ENCODE results near the gene SLC4A5. TPM values are rescaled to one million over a fixed set of nuclear protein-coding genes. Genes with fewer than 3 reads are reported as not detected.

The SLC4A5 gene, protein sequence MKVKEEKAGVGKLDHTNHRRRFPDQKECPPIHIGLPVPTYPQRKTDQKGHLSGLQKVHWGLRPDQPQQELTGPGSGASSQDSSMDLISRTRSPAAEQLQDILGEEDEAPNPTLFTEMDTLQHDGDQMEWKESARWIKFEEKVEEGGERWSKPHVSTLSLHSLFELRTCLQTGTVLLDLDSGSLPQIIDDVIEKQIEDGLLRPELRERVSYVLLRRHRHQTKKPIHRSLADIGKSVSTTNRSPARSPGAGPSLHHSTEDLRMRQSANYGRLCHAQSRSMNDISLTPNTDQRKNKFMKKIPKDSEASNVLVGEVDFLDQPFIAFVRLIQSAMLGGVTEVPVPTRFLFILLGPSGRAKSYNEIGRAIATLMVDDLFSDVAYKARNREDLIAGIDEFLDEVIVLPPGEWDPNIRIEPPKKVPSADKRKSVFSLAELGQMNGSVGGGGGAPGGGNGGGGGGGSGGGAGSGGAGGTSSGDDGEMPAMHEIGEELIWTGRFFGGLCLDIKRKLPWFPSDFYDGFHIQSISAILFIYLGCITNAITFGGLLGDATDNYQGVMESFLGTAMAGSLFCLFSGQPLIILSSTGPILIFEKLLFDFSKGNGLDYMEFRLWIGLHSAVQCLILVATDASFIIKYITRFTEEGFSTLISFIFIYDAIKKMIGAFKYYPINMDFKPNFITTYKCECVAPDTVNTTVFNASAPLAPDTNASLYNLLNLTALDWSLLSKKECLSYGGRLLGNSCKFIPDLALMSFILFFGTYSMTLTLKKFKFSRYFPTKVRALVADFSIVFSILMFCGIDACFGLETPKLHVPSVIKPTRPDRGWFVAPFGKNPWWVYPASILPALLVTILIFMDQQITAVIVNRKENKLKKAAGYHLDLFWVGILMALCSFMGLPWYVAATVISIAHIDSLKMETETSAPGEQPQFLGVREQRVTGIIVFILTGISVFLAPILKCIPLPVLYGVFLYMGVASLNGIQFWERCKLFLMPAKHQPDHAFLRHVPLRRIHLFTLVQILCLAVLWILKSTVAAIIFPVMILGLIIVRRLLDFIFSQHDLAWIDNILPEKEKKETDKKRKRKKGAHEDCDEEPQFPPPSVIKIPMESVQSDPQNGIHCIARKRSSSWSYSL
- 0.56 TPM for total RNA-seq

DNA sequence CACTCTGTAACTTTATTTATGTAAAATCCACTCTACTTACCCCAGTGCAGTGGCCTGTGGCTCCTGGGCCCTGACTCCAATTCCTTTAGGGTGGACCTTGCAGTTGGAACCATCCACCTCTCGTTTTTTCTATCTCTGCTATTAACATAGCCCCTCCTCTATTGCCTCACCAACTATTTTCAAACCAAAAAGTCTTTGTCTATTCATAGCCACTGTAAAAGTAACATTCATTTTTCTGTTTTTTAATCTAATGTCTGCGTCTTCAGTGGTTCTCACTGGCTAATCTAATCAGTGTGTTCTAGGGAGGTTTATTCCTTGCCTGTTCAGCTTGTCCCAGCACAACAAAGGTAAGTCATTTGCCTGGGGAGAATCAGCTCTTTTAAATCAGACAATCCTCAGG lies at the start of gene SLC4A5:
SLC4A5 (minus strand) TSS at position 101 of the 400 bp plus-strand sequence. CDS start 28,393 bp downstream, outside the sequence.
- no peak for ATAC-seq

DNA sequence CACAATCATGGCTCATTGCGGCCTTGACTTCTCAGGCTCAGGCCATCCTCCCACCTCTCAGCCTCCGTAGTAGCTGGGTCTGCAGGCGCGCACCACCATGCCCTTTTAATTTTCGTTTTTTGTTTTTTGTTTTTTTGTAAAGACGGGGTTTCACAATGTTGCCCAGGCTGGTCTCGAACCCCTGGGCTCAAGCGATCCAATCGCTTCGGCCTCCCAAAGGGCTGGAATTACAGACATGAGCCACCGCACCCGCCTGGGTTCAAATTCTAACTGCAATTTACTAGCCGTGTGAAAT lies 49.2 kb upstream of the SLC4A5 start:
- no peak for ATAC-seq

- ATAC-seq = peak; percentile 93
Observed at GRCh38 chr2:74391580-74392448, 48.6 kb upstream of the SLC4A5 start.

- ATAC-seq = peak; percentile 4
Observed at GRCh38 chr2:74391209-74391579, 48.0 kb upstream of the SLC4A5 start.

DNA sequence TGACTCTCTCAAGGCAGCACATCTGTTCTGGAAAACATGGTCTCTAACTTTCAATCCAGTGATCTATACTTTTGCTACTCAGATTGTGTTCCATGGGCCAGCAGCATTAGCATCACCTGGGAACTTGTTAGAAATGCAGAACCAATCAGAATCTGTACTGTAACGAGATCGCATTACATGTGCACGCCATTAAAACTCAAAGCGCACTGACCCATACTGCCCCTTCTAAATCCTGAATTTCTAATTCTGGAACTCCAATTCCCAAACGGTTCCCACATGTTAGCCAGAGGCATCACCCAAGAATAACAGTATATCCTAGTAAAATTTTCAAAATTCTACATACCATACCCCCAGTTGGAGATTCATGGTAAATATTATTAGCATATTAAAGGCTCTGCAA lies 47.4 kb upstream of the SLC4A5 start:
- ATAC-seq = no peak

DNA sequence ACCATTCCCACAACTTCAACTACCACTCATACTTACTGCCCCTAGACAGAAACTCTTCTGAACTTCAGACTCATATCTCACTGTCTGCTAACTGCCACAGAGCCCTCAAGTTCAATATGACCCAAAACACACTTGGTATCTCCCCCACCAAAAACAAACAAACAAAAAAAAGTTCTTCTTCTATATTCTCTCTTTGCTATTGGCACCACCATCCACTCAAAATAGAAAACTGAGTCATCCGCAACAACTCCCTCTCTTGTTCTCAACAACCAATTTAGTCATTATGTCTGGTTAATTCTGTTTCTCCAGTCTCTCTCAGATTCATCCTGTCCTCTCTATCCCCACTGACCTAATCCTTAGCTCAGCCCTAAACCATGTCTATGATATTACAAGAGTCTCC lies 44.1 kb upstream of the SLC4A5 start:
- ATAC-seq = no peak

DNA sequence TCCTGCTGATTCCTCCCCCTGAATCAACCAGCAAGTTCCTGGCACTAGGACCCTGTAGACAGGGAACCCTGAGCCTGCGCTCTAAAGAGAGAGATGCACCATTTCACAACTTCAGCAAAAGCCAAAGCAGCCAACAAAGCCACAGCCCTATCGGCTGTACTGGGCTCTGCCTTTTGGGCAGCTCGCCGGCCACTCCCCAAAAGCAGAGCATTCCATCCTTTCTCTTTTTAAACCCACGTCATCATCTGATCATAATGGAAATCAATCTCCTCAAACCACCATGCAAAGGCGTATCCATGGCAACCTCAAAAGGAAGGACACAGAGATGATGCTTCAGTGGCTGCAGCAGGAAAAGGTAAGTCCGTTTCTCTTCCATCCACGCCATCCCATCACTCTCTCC lies 42.2 kb upstream of the SLC4A5 start:
- ATAC-seq = no peak

- ATAC-seq = no peak
Observed at GRCh38 chr2:74384051-74384450, 40.8 kb upstream of the SLC4A5 start.

DNA sequence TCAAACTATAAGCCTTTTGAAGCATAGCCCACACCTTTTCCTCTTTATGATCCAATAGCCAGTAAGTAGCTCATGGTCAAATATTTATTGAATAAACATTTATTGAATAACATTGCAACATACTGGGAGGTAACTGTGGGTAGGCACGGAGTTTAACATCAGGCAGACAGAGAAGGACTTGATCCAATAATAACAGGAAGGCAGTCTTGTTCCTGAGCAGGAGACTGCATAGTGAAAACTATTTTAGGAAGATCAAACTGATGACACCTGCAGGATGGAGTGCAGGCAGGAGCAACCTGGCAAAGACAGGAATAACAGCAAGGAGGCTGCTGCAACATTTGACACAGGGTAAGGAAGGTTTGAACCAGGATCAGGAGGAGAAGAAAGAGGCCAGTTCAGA lies 40.0 kb upstream of the SLC4A5 start:
- ATAC-seq = no peak

- peak; percentile 38 for ATAC-seq
Observed at GRCh38 chr2:74381751-74382150, 38.5 kb upstream of the SLC4A5 start.

- ATAC-seq = peak; percentile 54
Observed at GRCh38 chr2:74379851-74380789, 36.9 kb upstream of the SLC4A5 start, which contains the start of gene DCTN1. Gene DCTN1 (minus strand): TSS chr2:74380311. CDS start chr2:74380037, 274 bp downstream.

GRCh38 chr2:74378007-74378406 lies 34.8 kb upstream of the SLC4A5 start:
- ATAC-seq = no peak

- ATAC-seq = no peak
Observed at GRCh38 chr2:74375838-74376237, 32.6 kb upstream of the SLC4A5 start.

DNA sequence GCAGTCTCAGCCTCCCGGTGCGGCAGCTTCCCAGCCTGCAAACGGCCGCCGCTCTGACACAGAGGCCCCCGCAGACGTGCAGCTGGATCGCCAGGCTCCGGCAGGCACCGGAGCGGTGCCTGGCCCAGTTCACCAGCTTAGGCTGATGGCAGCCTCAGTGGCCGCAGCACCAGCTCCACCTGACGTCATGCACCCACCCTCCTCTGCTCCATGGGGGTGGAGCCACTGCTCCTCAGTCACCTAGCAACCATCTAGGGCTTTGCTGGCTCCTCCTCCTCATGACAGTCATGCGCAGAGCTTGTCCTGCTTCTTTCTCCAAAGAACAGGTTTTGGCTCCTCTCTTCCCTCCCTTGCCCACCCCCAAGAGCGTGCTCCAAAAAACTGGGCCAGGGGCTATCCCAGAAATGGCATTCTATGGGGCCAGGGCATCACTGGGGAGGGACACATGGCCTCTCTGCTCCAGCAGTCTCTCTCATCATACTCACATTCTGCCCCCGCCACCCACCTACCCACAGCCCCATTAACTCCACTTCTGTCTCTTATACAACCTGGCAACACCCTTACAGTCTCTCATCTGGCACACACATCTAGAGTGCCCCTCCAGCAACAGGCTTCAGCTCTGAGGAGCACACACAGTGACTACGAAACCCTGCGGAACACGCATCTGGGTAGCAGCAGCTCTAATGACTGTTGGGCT lies 31.4 kb upstream of the SLC4A5 start:
- ATAC-seq = peak; percentile 41

- no peak for ATAC-seq
Observed at GRCh38 chr2:74373985-74374384, 30.8 kb upstream of the SLC4A5 start.

DNA sequence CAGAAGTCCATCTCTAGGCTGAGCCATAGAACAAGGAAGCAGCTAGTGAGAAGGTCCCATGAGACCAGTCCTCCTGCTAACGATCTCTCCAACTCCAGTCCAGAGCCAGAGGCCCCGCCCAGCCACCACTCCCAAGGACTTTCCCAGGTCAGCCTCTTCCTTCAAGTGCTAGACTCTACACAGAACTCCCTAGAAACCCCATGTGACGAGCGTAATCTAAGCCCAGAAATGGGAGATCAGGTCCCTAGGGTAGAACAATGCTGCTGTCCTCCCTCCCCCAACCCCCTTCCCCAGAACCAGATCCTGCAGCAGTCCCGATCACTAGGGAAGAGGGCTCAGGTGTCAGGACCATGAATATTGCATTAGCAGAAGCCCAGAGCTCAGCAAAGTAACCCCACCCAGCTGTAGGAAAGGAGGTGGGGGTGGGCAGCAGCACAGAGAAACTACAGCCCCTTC lies 30.0 kb upstream of the SLC4A5 start:
- ATAC-seq = peak; percentile 51

GRCh38 chr2:74372674-74373073 lies 29.5 kb upstream of the SLC4A5 start:
- peak; percentile 18 for ATAC-seq

GRCh38 chr2:74371421-74371820 lies 28.2 kb upstream of the SLC4A5 start:
- no peak for ATAC-seq

DNA sequence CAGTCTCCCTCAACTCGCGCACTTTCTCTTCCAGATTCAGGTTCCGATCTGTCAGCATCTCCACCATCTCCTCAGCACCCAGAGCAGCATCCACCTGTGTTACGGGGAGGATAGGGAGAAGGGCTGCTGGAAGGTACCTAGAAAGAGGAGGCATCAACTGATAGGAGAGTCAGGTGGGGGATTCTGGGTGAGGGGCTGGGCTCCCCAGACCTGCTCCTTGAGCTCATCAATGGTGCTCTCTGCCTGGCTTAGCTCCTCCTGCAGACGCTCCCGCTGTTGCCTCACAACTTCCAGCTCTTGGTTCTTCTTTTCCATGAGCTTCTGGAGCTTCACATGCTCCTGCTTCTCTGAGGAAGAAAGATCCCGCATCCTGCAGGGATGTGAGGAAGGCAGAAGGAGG lies 26.8 kb upstream of the SLC4A5 start:
- no peak for ATAC-seq

GRCh38 chr2:74368499-74368898 lies 25.3 kb upstream of the SLC4A5 start:
- no peak for ATAC-seq
